ENCODE measurements around the gene GPR75. TPM values are rescaled to one million over a fixed set of nuclear protein-coding genes. Genes with fewer than 3 reads are reported as not detected.

GPR75 gene
- total RNA-seq, 1 experiment from 2014 or later = 3.9 TPM

- Mint-ChIP-seq H3K4me1 (ENCODE audit: low read depth, unreplicated experiment) (no peaks in the 10 kb centered on the region), H3K4me3 (ENCODE audit: unreplicated experiment) (no peak overlapping the region), H3K36me3 (ENCODE audit: insufficient read depth, unreplicated experiment) (peaks cover 35% of the 10 kb centered on the region), H3K9me3 (ENCODE audit: unreplicated experiment) (no peaks in the 10 kb centered on the region), H3K27ac (ENCODE audit: unreplicated experiment) (no peak overlapping the region), H3K27me3 (ENCODE audit: insufficient read depth, unreplicated experiment) (no peaks in the 10 kb centered on the region)
- no TSS peak for BruUV-seq (replicated peaks)
- Histone ChIP-seq H3K4me3 (ENCODE audit: low read depth, low read length) (no peak overlapping the region), H3K9me3 (no peaks in the 10 kb centered on the region), H3K27me3 (replicated peaks; ENCODE audit: control insufficient read depth, insufficient read depth, low read length) (no peaks in the 10 kb centered on the region), H3K4me1 (no peaks in the 10 kb centered on the region), H3K36me3 (ENCODE audit: control insufficient read depth, insufficient read depth, low read length) (no peaks in the 10 kb centered on the region; the same call in 1 of the 2 replicates)
- intact Hi-C loops (cut with micrococcal nuclease; ENCODE audit: unreplicated experiment) = no loop called here
- no peak for DNase-seq
- ChIA-PET POLR2A (no interaction called here), CTCF (no interaction called here)
- no peak for TF ChIP-seq CTCF (IDR thresholded peaks at IDR 0.05; ENCODE audit: insufficient read depth in 1 of 2, low read depth in 1 of 2, low read length in 1 of 2, severe bottlenecking in 1 of 2, unreplicated experiment in 1 of 2)
Measured at GRCh38 chr2:53811601-53812000, 48.2 kb downstream of the GPR75 start.

Small RNA genes lying within 50 kb of the gene (microRNA-seq; reads per million reads assigned to microRNA genes)
- gene MIR3682 = not detected

Other genes starting within 250 kb of the GPR75 start
- 3.9 and 4.6 TPM in 2 replicates for gene CHAC2, start 92.2 kb downstream of the GPR75 start, total RNA-seq (2022)
- 12.9 and 13.9 TPM in 2 replicates for gene ASB3, start 73.0 kb downstream of the GPR75 start, total RNA-seq (2022)
- gene ERLEC1, start 72.9 kb downstream of the GPR75 start, total RNA-seq (2022) = 39.7 and 40.4 TPM in 2 replicates
- 79.0 and 84.9 TPM in 2 replicates for gene PSME4, start 111.0 kb upstream of the GPR75 start, total RNA-seq (2022)

Data from Caco-2 (cell line).